HG03025 (cell line): ENCODE data around the gene RAB28.

Experiments used
- ATAC-seq: cut with Tn5 transposase; IDR thresholded peaks from one replicate; pipeline ENCODE4 v1.9.1; 2021; ENCODE audit warnings: mild to moderate bottlenecking, moderate library complexity; ENCODE audit not compliant: unreplicated experiment, low FRiP score

Gene RAB28

GRCh38 chr4:13384055-13384454 lies 100.1 kb downstream of the RAB28 start:
- no peak for ATAC-seq

- ATAC-seq: no peak
Measured at GRCh38 chr4:13378973-13379759, 105.0 kb downstream of the RAB28 start.

- no peak for ATAC-seq
Measured at GRCh38 chr4:13371048-13371447, 113.1 kb downstream of the RAB28 start.

DNA sequence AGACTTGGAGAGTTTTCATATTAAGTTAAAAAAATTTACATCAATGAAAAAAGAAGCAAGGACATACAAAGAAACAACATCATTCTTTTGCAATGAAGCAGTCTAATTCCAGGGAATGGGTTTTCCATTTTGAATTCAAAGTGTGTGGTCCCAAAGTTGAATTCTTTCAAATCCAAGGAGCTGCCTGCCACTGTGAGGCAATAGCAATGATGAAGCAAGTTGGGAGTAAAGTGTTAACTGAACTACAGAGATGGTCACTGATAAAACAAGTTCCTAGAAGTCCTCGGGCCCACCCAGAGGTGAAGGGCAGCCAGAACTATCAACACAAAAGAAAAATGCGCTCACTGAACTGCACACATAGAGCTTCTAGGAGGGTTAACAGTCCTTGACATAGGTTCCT lies 115.9 kb downstream of the RAB28 start:
- ATAC-seq: no peak

DNA sequence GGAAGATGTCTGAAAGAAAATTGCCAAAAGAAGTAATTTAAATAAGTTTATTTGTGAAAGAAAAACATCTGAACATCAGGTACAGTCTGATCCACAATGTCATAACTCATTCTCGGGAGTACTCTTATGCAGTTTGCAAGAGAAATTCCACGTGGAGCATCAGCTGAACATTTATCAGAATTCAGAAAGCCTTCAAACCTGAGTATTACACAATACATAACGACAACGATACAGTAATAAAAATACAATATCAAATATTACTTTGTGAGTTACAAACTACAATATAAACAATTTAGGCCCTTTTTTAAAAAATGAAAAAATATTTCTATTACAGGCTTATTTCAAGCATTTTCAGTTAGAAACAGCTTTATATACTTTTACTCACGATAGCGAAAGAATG lies 116.4 kb downstream of the RAB28 start:
- no peak for ATAC-seq

GRCh38 chr4:13367244-13367643 lies 116.9 kb downstream of the RAB28 start:
- ATAC-seq: no peak

DNA sequence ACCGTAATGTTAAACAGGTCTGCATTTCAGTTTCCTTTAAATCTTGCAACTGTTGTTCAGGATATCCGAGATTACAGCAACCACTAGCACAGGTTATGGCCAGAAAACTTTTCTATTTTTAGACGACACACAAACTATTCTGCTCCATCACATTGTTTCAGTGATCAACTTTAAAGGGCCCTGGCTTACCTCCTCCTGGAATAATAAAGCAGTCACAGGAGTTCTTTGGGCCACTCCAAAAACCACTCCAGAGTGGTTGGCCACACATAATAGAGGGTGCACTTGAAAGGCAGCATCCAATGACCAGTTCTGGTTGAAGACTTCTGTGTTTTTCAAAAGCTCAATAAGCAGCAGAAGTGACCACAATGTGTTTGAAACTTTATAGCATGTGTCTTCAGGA lies 118.9 kb downstream of the RAB28 start:
- no peak for ATAC-seq

DNA sequence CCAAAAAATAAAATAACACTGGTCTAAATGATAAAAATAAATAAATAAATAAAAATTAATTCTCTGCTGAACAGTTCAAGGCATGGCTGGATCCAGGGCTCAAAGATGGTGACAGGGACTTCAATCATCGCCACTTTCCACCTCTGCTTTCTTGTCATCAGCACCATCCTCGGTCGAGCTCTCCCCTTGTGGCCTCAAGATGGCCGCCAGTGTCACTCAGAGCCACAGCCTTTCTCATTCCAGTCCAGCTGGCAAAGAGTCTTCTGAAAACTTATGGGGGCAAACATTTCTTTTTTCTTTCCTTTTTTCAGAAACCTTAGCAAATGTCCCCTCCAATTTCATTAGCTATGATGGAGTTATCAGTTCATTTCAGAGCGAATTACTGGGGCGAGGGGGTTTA lies 119.5 kb downstream of the RAB28 start:
- no peak for ATAC-seq

- no peak for ATAC-seq
Measured at GRCh38 chr4:13364172-13364571, 120.0 kb downstream of the RAB28 start.

DNA sequence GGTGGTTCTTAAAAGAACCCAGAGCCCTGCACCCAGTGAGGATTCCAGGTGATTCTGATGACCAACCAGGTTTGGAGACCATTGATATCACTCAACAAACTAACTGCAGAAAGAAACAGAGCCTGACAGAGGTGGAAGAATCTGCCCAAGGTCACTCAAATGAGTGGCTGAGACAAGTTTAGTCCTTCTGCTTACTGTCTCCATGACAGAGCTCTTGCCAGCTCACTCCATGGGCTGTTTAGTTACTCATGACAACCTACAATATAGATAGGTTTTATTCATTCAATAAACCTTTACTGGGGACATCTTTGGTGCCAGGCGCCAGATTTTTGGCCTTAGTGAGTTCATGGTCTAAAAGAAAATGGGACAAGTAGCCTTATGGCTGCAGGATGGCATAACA lies 124.3 kb downstream of the RAB28 start:
- no peak for ATAC-seq

DNA sequence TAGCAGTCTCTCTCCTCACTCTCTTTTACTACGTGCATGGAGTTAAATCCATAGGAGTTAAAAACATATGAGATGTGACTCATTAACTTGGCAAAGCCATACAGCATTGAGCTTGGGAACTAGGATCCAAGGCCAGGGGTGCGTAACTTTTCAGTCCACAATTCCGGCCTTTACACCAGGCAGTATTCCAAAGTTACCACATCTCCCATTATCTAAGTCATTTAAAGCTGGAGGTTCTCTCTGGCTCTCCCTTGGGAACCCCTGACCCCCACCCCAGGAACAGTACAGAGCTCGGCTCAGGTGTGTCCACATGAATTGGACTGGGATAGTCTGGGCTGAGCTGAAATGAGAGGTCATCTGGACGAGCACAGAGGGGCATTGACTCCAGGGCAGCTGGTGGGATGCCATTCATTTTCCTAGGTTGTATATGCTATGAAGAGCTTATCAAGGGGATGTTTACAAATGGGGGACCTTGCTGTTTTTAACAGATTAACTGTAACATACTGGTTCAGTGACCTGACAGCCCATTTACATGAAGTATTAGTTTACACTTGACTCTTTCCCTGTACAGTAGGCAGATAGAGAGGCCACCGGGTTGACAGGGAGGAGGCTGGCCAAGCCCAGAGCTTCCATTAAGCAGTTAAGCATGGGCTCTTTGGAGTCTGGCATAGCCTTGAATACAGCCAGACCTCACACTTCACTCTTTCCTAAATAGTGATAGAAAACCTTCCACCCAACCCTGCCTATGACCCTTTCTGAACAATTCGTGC lies 128.8 kb downstream of the RAB28 start:
- ATAC-seq: no peak

- no peak for ATAC-seq
Measured at GRCh38 chr4:13349096-13349495, 135.0 kb downstream of the RAB28 start.

DNA sequence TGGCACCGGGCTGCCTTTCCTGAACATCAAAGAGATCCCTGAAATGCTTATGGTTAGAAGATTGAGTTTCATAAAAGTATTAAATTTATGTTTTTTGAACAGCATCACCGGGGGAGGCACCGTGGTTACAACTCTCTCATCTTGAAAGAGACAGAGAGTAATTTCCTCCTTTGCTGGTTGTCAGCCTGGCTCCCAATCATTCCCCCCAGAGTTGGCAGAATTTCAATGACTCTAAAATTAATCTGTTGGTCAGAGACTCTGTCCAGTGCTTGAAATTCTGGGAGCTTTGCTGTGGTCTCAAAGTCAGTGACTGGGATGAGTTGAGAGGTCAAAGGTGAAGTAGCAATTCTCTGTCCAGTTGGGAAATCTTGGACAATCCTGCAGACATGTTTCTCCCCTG lies 135.9 kb downstream of the RAB28 start:
- no peak for ATAC-seq

- no peak for ATAC-seq
Measured at GRCh38 chr4:13347517-13348125, 136.5 kb downstream of the RAB28 start.

DNA sequence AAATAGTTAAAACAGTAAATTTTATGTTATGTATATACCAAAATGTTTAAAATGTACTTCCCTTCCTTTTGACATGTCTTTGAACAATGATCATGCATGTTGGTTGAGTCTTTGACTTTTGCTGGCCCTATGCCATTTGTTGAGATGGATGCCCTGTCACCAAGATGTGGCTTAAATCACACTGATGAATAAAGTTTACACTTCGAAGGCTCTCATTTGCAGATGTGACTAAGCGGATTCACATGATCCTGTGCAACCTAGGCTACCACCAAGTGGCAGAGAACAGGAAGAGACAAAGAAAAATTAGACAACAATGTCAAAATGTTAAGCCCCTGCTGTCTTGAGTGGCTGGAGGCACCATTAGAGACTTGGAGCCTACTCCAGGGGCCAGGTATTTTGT lies 139.9 kb downstream of the RAB28 start:
- ATAC-seq: no peak

- ATAC-seq: no peak
Measured at GRCh38 chr4:13340672-13341071, 143.5 kb downstream of the RAB28 start.

DNA sequence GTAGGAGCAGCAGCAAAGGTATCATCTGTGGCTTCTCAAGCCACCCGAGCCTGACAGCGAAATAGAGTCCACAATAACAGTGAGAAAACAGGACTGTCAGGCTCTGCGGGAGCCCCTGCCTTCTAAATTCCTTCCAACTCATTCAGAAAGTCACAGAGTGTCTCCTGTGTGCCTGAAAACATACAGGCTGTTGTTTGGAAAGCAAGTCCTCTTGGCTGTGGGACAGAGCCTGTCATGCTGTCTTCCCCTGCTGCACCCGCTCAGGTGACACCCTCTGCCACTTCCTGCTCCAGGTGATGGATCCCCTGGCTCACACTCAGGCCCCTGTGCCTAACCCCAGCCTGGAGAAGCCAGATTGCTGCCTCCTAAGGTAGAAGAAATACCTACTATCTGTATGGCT lies 152.3 kb downstream of the RAB28 start:
- no peak for ATAC-seq

- ATAC-seq: no peak
Measured at GRCh38 chr4:13329963-13330362, 154.2 kb downstream of the RAB28 start.

DNA sequence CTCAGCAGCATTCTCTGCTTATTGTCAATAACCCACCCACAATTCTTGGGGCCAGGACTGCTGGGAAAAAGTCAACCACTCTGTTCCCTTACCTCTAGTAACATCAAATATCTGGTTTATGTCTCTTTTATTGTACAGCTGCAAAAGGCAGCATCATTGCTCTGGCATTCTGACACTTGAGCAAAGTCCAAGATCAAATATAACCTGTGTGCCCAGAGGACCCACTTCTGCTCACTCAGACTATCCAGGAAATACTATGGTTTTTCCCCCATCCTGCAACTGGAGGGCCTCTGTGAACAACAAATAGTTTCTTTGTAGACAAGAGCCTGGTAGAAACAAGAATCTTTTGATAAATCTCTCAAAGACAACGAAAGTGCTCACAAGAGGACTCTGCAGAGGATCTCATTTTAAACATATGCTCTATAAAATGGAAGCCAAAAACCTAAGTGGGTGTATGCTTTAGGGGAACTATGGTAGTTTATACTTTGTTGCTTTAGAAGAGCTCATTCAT lies 154.7 kb downstream of the RAB28 start:
- ATAC-seq: no peak

DNA sequence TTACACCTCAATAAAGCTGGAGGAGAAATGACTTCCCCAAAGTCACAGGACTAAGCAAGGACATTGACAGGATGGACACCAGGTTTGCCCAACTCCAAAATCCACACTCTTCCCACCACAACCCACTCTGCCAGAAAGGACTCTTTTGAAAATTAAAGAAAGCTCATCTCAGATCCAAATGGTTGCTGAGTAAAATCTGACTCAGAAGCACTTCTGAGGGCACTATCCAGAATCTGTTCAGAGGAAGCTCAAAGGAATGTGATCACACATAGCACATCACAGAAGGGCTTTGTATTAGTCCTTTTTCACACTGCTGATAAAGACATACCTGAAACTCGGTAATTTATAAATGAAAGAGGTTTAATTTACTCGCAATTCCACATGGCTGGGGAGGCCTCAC lies 155.5 kb downstream of the RAB28 start:
- ATAC-seq: no peak

GRCh38 chr4:13327991-13328390 lies 156.1 kb downstream of the RAB28 start:
- no peak for ATAC-seq
